ENCODE results near the gene TUBB3. TPM values are rescaled to one million over a fixed set of nuclear protein-coding genes. Genes with fewer than 3 reads are reported as not detected.

Gene TUBB3
- total and polyA plus RNA-seq, 9 of the 15 experiments (the other 6 are each of a cell fraction or from before 2014, with no cell fraction given), result 0.18 to 12.5 (median 5.0) TPM

GRCh38 chr16:89917773-89918452, 5.2 kb upstream of the TUBB3 start (continued):
- no peak for TF ChIP-seq ZNF124 (CRISPR knock-in tag; IDR thresholded peaks at IDR 0.05)
- TF ChIP-seq MBD1 (CRISPR knock-in tag; IDR thresholded peaks at IDR 0.05), result no peak
- TF ChIP-seq E2F1 (CRISPR knock-in tag; IDR thresholded peaks at IDR 0.05), result 0 out of 2 replicates have a peak, but pooled peaks have one; percentile 51
- no peak for TF ChIP-seq ZFPM2 (CRISPR knock-in tag; IDR thresholded peaks at IDR 0.05)
- TF ChIP-seq XRCC3 (IDR thresholded peaks at IDR 0.05), result no peak
- peak; percentile 70 for TF ChIP-seq GABPA (tag; conservative IDR thresholded peaks at IDR 0.05; ENCODE audit: low read depth)
- no peak for TF ChIP-seq BDP1 (IDR thresholded peaks at IDR 0.05; ENCODE audit: insufficient read depth, insufficient read length)
- TF ChIP-seq SREBF1 (IDR thresholded peaks at IDR 0.05; ENCODE audit: borderline replicate concordance, low read depth, low read length), result no peak
- TF ChIP-seq HNRNPH1 (optimal IDR thresholded peaks at IDR 0.05; ENCODE audit: low read depth, low read length), result no peak
- no peak for TF ChIP-seq NBN (IDR thresholded peaks at IDR 0.05; ENCODE audit: low read depth)
- peak; percentile 58 for TF ChIP-seq HMGN3 (IDR thresholded peaks at IDR 0.05; ENCODE audit: borderline replicate concordance, extremely low read depth, insufficient read length, low read depth, low read length)
- TF ChIP-seq MITF (IDR thresholded peaks at IDR 0.05), result 0 out of 2 replicates have a peak, but pooled peaks have one; percentile 11
- TF ChIP-seq CBFB (CRISPR knock-in tag; IDR thresholded peaks at IDR 0.05), result no peak
- TF ChIP-seq SMAD1 (IDR thresholded peaks at IDR 0.05; ENCODE audit: low read depth, low read length, partially characterized antibody), result no peak
- no peak for TF ChIP-seq NFYB (IDR thresholded peaks at IDR 0.05; ENCODE audit: extremely low read depth, insufficient read length)
- no peak for TF ChIP-seq NCOA4 (IDR thresholded peaks at IDR 0.05; ENCODE audit: partially characterized antibody)
- no peak for TF ChIP-seq TFAM (CRISPR knock-in tag; conservative IDR thresholded peaks at IDR 0.05)
- TF ChIP-seq ZNF511 (CRISPR knock-in tag; IDR thresholded peaks at IDR 0.05), result no peak; the same call in 1 of the 2 replicates
- peak; percentile 77; the same call in 1 of the 2 replicates for TF ChIP-seq KLF1 (tag; IDR thresholded peaks at IDR 0.05)
- TF ChIP-seq MYBL2 (IDR thresholded peaks at IDR 0.05; ENCODE audit: low read depth), result no peak
- TF ChIP-seq MYBL2 (CRISPR knock-in tag; IDR thresholded peaks at IDR 0.05; ENCODE audit: borderline replicate concordance), result no peak
- TF ChIP-seq SRSF1 (IDR thresholded peaks at IDR 0.05; ENCODE audit: low read depth, low read length), result no peak
- no peak for TF ChIP-seq MLLT1 (IDR thresholded peaks at IDR 0.05)

All from K562 (cell line).